ENCODE measurements around the gene PTPRD.

PTPRD gene

DNA sequence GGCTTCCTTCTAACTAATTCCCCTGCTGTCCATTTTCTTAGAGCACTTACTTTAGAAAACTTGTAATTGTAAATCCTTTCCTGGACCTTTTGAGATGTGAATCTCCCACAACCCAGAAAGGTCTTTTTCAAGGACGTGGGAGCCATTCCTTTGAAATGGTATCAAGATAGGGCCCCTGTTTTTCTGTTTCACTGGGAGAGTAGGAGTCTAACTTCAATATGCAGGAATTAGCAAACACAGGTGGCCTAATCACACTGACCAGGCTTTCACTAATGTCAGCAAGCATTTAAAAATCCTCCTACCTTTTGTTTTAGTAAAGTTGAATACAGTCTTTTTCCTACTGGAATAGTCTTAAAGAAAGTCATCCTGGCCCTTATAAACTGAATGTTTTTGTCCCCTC lies 558.3 kb downstream of the PTPRD start:
- DNase-seq (ENCODE audit: low read depth), result no peak

- no peak for DNase-seq (ENCODE audit: low read depth)
Observed at GRCh38 chr9:10052916-10053315, 559.9 kb downstream of the PTPRD start.

DNA sequence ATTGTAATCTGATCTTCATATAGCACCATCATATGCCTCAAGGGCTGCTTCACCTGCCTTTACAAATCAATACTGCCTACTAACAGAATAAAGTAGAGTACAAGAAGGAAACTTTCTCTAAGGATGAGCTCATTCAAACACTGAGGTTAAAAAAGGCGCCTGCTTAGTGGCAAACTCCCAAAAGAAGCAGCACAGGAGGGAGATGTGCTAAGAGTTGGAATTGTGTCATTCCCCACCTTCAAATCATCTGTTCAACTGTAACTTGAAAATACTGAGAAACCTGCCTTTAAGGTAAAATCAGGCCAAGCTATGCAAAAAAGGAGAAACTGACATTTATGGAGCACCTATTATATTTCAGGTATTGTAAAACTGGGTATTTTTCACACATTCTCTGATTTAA lies 560.6 kb downstream of the PTPRD start:
- no peak for DNase-seq (ENCODE audit: low read depth)

GRCh38 chr9:10050016-10050415 lies 562.8 kb downstream of the PTPRD start:
- DNase-seq (ENCODE audit: low read depth), result no peak

GRCh38 chr9:10048994-10049393 lies 563.8 kb downstream of the PTPRD start:
- DNase-seq (ENCODE audit: low read depth), result no peak

DNA sequence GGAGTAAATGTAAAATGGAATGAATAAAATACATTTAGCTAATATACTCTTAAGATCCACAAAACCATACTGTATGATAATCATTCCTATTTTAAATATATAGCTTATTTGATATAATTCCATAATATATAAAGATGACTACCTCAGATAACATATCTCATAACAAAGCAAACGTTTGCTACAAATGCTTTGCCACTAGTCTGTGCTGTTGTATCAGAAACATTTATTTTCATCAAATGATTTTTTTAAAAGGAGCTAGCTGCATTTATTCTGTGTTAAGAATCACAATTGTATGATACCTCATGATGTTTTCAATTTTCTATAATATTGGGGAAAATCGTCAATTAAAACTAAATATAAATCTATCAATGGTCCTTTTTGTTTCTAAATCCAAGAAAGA lies 567.2 kb downstream of the PTPRD start:
- DNase-seq (ENCODE audit: low read depth), result no peak

GRCh38 chr9:10041726-10042229 lies 571.0 kb downstream of the PTPRD start:
- DNase-seq (ENCODE audit: low read depth), result no peak

- no peak for DNase-seq (ENCODE audit: low read depth)
Observed at GRCh38 chr9:10036095-10036494, 576.7 kb downstream of the PTPRD start.

GRCh38 chr9:10032166-10032565 lies 580.6 kb downstream of the PTPRD start:
- DNase-seq (ENCODE audit: low read depth), result no peak

GRCh38 chr9:10026443-10026984 lies 586.3 kb downstream of the PTPRD start:
- no peak for DNase-seq (ENCODE audit: low read depth)

GRCh38 chr9:10015755-10016154 lies 597.0 kb downstream of the PTPRD start:
- no peak for DNase-seq (ENCODE audit: low read depth)

GRCh38 chr9:10014889-10015288 lies 597.9 kb downstream of the PTPRD start:
- DNase-seq (ENCODE audit: low read depth), result no peak

- DNase-seq (ENCODE audit: low read depth), result no peak
Observed at GRCh38 chr9:10009401-10009800, 603.4 kb downstream of the PTPRD start.

DNA sequence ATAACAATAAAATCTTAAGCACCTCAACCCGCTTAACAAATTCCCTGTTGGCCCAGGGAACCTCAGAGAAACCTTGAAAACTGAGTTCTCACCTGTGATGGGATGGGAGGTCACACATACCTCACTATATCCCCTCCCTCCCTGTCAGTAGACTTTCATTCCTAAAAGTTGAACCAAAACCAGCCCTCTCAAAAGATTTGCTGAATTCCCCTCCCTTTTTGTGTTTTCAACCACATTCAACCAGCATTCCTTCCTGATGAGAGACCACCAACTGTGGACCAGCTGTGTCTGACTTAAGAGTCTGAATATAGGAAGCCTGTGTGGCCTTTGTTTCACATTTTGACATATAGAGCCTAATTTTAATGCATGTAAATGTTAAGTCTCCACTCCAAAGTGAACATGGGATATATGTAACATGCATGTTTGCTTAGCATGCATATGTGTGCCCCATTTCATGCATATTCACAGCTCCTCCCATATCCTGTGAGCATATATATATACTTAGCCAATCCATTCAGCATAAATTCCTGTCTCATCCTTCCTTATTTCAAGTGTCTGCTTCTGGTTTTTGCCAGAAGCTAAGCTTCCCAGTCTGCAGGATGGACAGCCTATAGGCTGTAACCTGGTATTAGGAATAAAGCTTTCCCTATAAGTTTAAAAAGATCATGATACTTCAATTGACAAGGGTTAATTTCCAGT lies 604.6 kb downstream of the PTPRD start:
- DNase-seq (ENCODE audit: low read depth), result no peak

- no peak for DNase-seq (ENCODE audit: low read depth)
Observed at GRCh38 chr9:10007356-10007755, 605.4 kb downstream of the PTPRD start.

DNA sequence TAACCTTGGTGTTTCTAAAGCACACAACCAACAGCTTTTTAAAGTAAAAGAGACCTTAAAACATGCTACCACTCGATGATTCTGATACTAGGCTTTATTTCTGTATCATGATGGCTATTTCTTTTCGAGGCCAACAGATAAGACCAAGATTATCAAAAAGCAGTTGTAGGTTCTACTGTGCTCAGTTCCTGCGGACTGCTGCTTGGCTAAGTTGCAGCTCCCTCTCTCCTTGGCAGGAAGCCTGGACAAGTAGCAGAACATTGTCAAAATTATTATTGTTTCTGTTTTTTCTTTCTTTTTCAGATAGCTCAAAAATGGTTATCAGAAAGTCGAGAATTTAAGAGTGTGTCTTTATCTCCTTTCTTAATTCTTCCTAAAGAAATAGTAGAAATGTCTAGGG lies 607.6 kb downstream of the PTPRD start:
- no peak for DNase-seq (ENCODE audit: low read depth)

GRCh38 chr9:10003047-10003446 lies 609.8 kb downstream of the PTPRD start:
- no peak for DNase-seq (ENCODE audit: low read depth)

DNA sequence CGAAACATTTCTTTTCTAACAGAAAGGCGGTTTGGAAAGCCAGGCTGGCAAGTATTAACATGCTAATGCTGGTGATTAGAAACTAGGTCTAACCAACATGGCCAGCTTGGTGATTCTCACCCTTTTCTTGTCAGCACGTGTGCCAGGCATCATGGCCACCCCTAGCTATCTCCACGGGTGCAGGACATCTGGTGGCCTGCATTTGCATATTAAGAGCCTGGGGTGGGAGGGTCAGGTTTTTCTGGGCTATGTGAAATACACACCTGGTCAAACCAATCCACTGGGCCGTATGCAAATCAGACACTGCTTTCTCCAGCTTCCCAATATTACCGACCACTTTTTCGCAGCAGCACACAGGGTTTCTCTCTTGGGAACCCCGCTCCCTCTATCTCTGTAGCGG lies 612.1 kb downstream of the PTPRD start:
- no peak for DNase-seq (ENCODE audit: low read depth)

- no peak for DNase-seq (ENCODE audit: low read depth)
Observed at GRCh38 chr9:9998491-9999287, 614.1 kb downstream of the PTPRD start.

DNA sequence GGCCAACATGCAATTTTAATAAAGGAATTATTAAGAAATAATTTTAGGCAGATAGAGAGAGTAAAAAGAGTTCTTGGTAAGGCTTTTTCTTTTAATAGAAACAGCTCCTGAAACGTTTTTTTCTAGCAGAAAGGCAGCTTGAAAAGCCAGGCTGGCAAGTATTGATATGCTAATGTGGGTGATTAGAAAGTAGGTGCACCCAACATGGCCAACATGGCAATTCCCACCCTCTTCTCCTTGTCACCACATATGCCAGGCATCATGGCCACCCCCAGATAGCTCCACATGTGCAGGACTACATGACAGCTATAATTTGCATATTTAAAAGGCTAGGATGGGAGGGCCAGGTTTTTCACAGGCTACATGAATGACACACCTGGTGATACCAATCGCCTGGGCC lies 615.2 kb downstream of the PTPRD start:
- DNase-seq (ENCODE audit: low read depth), result no peak

- no peak for DNase-seq (ENCODE audit: low read depth)
Observed at GRCh38 chr9:9996259-9996658, 616.5 kb downstream of the PTPRD start.

- DNase-seq (ENCODE audit: low read depth), result no peak
Observed at GRCh38 chr9:9992936-9993335, 619.9 kb downstream of the PTPRD start.

DNA sequence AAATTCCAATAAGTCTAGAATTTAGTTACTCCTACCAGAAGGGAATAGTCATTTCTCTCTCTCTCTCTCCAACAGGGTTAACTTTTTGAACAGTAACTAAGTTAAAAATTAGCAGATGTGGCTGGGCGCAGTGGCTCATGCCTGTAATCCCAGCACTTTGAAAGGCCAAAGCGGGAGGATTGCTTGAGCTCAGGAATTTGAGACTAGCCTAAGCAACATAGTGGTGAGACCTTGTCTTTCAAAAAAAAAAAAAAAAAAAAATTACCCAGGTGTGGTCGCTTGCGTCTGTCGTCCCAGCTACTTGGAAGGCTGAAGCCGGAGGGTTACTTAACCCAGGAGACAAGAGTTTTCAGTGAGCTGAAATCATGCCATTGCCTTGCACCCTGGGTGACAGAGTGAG lies 639.7 kb downstream of the PTPRD start:
- DNase-seq (ENCODE audit: low read depth), result no peak
